PC-3 (cell line): ENCODE measurements around the gene C7orf57. TPM values are rescaled to one million over a fixed set of nuclear protein-coding genes. Genes with fewer than 3 reads are reported as not detected.
A peak's percentile ranks its signal among the peaks of the same experiment; 100 is the strongest.
"Not testable (repeated sequence)": the region's sequence is repeated elsewhere in the genome, so short reads cannot be mapped to it uniquely, and the experiment has no call there.

Experiments used
- ATAC-seq: fragments of 200-7000 bp; cut with Tn5 transposase; 2 replicates; pipeline ENCODE4 v1.9.1; 2020; ENCODE audit warnings: mild to moderate bottlenecking, moderate library complexity
- BruUV-seq: library from RNA; stranded (reverse); fragments of 400-500 nt; replicated peaks from 2 replicates; lab custom pipeline; 2021; lab: Mats Ljungman, UMichigan
- CTCF ChIA-PET: fragments of 300-600 bp; sonication (Branson Sonifier 250); formaldehyde crosslinking; loops from one replicate; lab custom pipeline; 2022; ENCODE audit warnings: antibody characterized with exemption; lab: Charles Lee
- POLR2A ChIA-PET: fragments of 300-600 bp; sonication (Branson Sonifier 250); formaldehyde crosslinking; loops from one replicate; lab custom pipeline; 2022; ENCODE audit warnings: antibody characterized with exemption; ENCODE audit not compliant: unreplicated experiment; lab: Charles Lee
- DNase-seq: peaks from one replicate; pipeline ENCODE4 v3.0.0-alpha.2; 2015
- H2AFZ ChIP-seq: fragments of 300-600 bp; sonication (generic); 2 replicates; pipeline ENCODE4 v1.6.0; 2016; ENCODE audit warnings: antibody characterized with exemption, low read length
- H3F3A ChIP-seq: fragments of 300-600 bp; sonication (generic); one replicate; pipeline ENCODE4 v1.6.0; 2017; ENCODE audit warnings: antibody characterized with exemption, low read length, control low read depth, mild to moderate bottlenecking; ENCODE audit not compliant: unreplicated experiment
- H3K27ac ChIP-seq: fragments of 300-600 bp; sonication (generic); 2 replicates; pipeline ENCODE4 v1.5.1; 2016; ENCODE audit warnings: mild to moderate bottlenecking, low read length
- H3K27me3 ChIP-seq: fragments of 300-600 bp; sonication (generic); 2 replicates; pipeline ENCODE4 v1.6.1; 2016; ENCODE audit warnings: low read length, mixed read lengths
- H3K36me3 ChIP-seq: fragments of 300-600 bp; sonication (generic); 2 replicates; pipeline ENCODE4 v1.6.1; 2016; ENCODE audit warnings: low read depth, mixed run types, low read length, mixed read lengths
- H3K4me1 ChIP-seq: fragments of 300-600 bp; sonication (generic); 2 replicates; pipeline ENCODE4 v1.5.1; 2016; ENCODE audit warnings: low read length; ENCODE audit not compliant: insufficient read depth
- H3K4me2 ChIP-seq: fragments of 300-600 bp; sonication (generic); 2 replicates; pipeline ENCODE4 v1.6.0; 2016; ENCODE audit warnings: low read length
- H3K4me3 ChIP-seq: fragments of 300-600 bp; sonication (generic); 2 replicates; pipeline ENCODE4 v1.5.1; 2016; ENCODE audit warnings: mild to moderate bottlenecking, low read length, mixed read lengths
- H3K79me2 ChIP-seq: fragments of 300-600 bp; sonication (generic); 2 replicates; pipeline ENCODE4 v1.6.1; 2017; ENCODE audit warnings: low read length, mixed read lengths
- H3K9ac ChIP-seq: fragments of 300-600 bp; sonication (generic); 2 replicates; pipeline ENCODE4 v1.6.0; 2016; ENCODE audit warnings: mild to moderate bottlenecking, low read length
- H3K9me2 ChIP-seq: fragments of 300-600 bp; sonication (generic); replicated peaks from 2 replicates; pipeline ENCODE4 v1.6.1; 2016; ENCODE audit warnings: mixed run types, low read length, mixed read lengths
- H3K9me3 ChIP-seq: fragments of 300-600 bp; sonication (generic); 2 replicates; pipeline ENCODE4 v1.6.1; 2016; ENCODE audit warnings: low read length, mixed read lengths
- H4K20me1 ChIP-seq: fragments of 300-600 bp; sonication (generic); 2 replicates; pipeline ENCODE4 v1.6.1; 2016; ENCODE audit warnings: low read length, mixed read lengths
- CTCF ChIP-seq: fragments of 300-600 bp; sonication (generic); conservative IDR thresholded peaks from 2 replicates; pipeline ENCODE4 v1.5.1; 2017; ENCODE audit warnings: antibody characterized with exemption, low read depth, mild to moderate bottlenecking, low read length
- EZH2 ChIP-seq: fragments of 300-600 bp; sonication (generic); IDR thresholded peaks from one replicate; pipeline ENCODE4 v1.6.1; 2017; ENCODE audit warnings: antibody characterized with exemption, mild to moderate bottlenecking, low read length; ENCODE audit not compliant: unreplicated experiment
- EZH2phosphoT487 ChIP-seq: fragments of 300-600 bp; sonication (generic); IDR thresholded peaks from 2 replicates; pipeline ENCODE4 v1.6.1; 2018; ENCODE audit warnings: mild to moderate bottlenecking, antibody characterized with exemption, low read length, borderline replicate concordance
- intact Hi-C: fragments of 100-400 bp; cut with micrococcal nuclease; formaldehyde crosslinking; loops from 2 replicates; pipeline ENCODE4 v1.9.0; 2023
- total RNA-seq: library from RNA; depleted of rRNA; stranded (reverse); fragments of >200 nt; gene quantifications from 2 replicates; pipeline ENCODE4 v1.2.3, GENCODE V29; 2014

C7orf57 gene
- total RNA-seq, 1 experiment from 2014 or later: 0.15 TPM

GRCh38 chr7:48077423-48077822 lies 42.1 kb downstream of the C7orf57 start:
- Histone ChIP-seq H3K9me2 (no peaks in the 10 kb centered on the region), H3K9me3 (no peaks in the 10 kb centered on the region), H3K27me3 (no peaks in the 10 kb centered on the region), H3K4me2 (no peak overlapping the region), H3K27ac (no peak overlapping the region), H2AFZ (no peak overlapping the region), H3K36me3 (no peaks in the 10 kb centered on the region), H3K79me2 (no peaks in the 10 kb centered on the region), H4K20me1 (no peaks in the 10 kb centered on the region), H3K4me3 (no peak overlapping the region), H3F3A (no peaks in the 10 kb centered on the region), H3K4me1 (peaks cover 10% of the 10 kb centered on the region), H3K9ac (no peak overlapping the region)
- no peak for DNase-seq
- ChIA-PET POLR2A (no interaction called here), CTCF (no interaction called here)
- no peak for TF ChIP-seq EZH2
- TF ChIP-seq CTCF: no peak
- TF ChIP-seq EZH2phosphoT487: no peak
- BruUV-seq: no TSS peak
- intact Hi-C loops: no loop called here
- no peak for ATAC-seq

GRCh38 chr7:48078470-48078869 lies 43.1 kb downstream of the C7orf57 start:
- H3K9ac ChIP-seq: no peak overlapping the region
- no peaks in the 10 kb centered on the region for H3K9me3 ChIP-seq
- no peak overlapping the region for H3K27ac ChIP-seq
- ChIA-PET CTCF (no interaction called here), POLR2A (no interaction called here)
- no peaks in the 10 kb centered on the region for H3K79me2 ChIP-seq
- H3K4me2 ChIP-seq: no peak overlapping the region
- no peaks in the 10 kb centered on the region for H3F3A ChIP-seq
- intact Hi-C loops: no loop called here
- H3K4me1 ChIP-seq: peaks cover 20% of the 10 kb centered on the region
- no peak overlapping the region for H3K4me3 ChIP-seq
- H2AFZ ChIP-seq: no peak overlapping the region
- ATAC-seq (no peak), DNase-seq (no peak)
- BruUV-seq: no TSS peak
- no peaks in the 10 kb centered on the region for H3K9me2 ChIP-seq
- H3K36me3 ChIP-seq: no peaks in the 10 kb centered on the region
- TF ChIP-seq CTCF (no peak), EZH2phosphoT487 (no peak), EZH2 (no peak)
- no peaks in the 10 kb centered on the region for H4K20me1 ChIP-seq
- no peaks in the 10 kb centered on the region for H3K27me3 ChIP-seq

GRCh38 chr7:48082378-48082777 lies 47.0 kb downstream of the C7orf57 start:
- 0 out of 2 replicates have a peak overlapping the region, but pooled peaks have one; percentile 8 for H3K4me2 ChIP-seq
- H3F3A ChIP-seq, H3K4me3 ChIP-seq, H3K27me3 ChIP-seq, BruUV-seq, ATAC-seq, H4K20me1 ChIP-seq, H3K9me2 ChIP-seq, POLR2A ChIA-PET, H3K79me2 ChIP-seq, H2AFZ ChIP-seq, H3K9ac ChIP-seq, H3K9me3 ChIP-seq, H3K36me3 ChIP-seq, CTCF ChIA-PET: not testable (repeated sequence)
- H3K27ac ChIP-seq: peak overlapping the region; percentile 99
- intact Hi-C loops: loop anchor here (10.0 kb wide), 1 partner anchor 238 kb away; no protein-coding TSS in a partner anchor
- DNase-seq: peak; percentile 36
- peaks cover 51% of the 10 kb centered on the region for H3K4me1 ChIP-seq
